ENCODE data around the gene SCN5A.

DNA sequence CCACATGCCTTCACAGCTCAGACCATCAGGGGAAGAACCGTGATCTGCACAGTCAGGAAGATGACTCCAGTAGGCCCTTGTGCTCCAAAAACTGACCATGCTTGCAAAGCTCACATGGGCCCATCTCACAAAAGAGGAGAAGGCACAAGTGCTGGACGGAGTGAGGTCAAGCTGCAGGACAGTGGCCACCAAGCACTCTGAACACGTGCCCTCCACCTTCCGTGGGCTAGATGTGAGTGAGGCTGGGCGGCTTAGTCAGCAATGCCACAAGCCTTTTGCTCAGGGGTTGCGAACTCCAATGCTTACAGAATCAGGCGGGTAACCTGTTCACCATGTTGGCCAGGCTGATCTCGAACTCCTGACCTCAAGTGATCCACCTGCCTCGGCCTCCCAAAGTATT is 70.9 kb downstream of the SCN5A start:
- TF ChIP-seq, protein P1, sequence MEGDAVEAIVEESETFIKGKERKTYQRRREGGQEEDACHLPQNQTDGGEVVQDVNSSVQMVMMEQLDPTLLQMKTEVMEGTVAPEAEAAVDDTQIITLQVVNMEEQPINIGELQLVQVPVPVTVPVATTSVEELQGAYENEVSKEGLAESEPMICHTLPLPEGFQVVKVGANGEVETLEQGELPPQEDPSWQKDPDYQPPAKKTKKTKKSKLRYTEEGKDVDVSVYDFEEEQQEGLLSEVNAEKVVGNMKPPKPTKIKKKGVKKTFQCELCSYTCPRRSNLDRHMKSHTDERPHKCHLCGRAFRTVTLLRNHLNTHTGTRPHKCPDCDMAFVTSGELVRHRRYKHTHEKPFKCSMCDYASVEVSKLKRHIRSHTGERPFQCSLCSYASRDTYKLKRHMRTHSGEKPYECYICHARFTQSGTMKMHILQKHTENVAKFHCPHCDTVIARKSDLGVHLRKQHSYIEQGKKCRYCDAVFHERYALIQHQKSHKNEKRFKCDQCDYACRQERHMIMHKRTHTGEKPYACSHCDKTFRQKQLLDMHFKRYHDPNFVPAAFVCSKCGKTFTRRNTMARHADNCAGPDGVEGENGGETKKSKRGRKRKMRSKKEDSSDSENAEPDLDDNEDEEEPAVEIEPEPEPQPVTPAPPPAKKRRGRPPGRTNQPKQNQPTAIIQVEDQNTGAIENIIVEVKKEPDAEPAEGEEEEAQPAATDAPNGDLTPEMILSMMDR (IDR thresholded peaks at IDR 0.05; ENCODE audit: low read length): no peak
- no peak for TF ChIP-seq EZH2phosphoT487 (IDR thresholded peaks at IDR 0.05; ENCODE audit: low read length)

Measured in MM.1S (cell line).